H1 (cell line): ENCODE measurements around the gene ZNF362. TPM values are rescaled to one million over a fixed set of nuclear protein-coding genes. Genes with fewer than 3 reads are reported as not detected.

Experiments used
- CTCF ChIA-PET: fragments of 300-600 bp; sonication (Branson Sonifier 250); formaldehyde crosslinking; loops from one replicate; lab custom pipeline; 2021; ENCODE audit not compliant: partially characterized antibody; lab: Charles Lee
- POLR2A ChIA-PET: fragments of 300-600 bp; sonication (Branson Sonifier 250); formaldehyde crosslinking; loops from one replicate; lab custom pipeline; 2021; ENCODE audit warnings: inconsistent platforms; ENCODE audit not compliant: partially characterized antibody; lab: Charles Lee
- DNase-seq, 2 experiments: peaks; one replicate each; pipeline versions ENCODE4 v3.0.0 to v3.0.0-alpha.2; 2010 to 2022; ENCODE audit warnings: low spot score in 2 of 2, low read depth in 1 of 2, mixed read lengths in 1 of 2
- FAIRE-seq: peaks from 2 replicates; lab custom pipeline; 2011; peaks lifted over from hg19 to GRCh38; lab: Jason Lieb, UNC
- H2AFZ ChIP-seq: 2 replicates; pipeline ENCODE4 v1.8.1; 2012; ENCODE audit warnings: low read length, inconsistent platforms
- H2AK5ac ChIP-seq: 2 replicates; pipeline ENCODE4 v1.6.1; 2013; ENCODE audit warnings: low read depth, low read length
- H2BK120ac ChIP-seq: replicated peaks from 2 replicates; pipeline ENCODE3; 2013; ENCODE audit warnings: low read depth, low read length, inconsistent platforms
- H2BK12ac ChIP-seq: 2 replicates; pipeline ENCODE4 v1.6.1; 2013; ENCODE audit warnings: low read depth, low read length
- H2BK15ac ChIP-seq: 2 replicates; pipeline ENCODE4 v1.6.1; 2013; ENCODE audit warnings: low read length
- H2BK20ac ChIP-seq: 2 replicates; pipeline ENCODE4 v1.6.1; 2013; ENCODE audit warnings: low read length
- H2BK5ac ChIP-seq: 2 replicates; pipeline ENCODE4 v1.6.1; 2013; ENCODE audit warnings: low read depth, low read length
- H3K14ac ChIP-seq: 2 replicates; pipeline ENCODE4 v1.6.1; 2013; ENCODE audit warnings: inconsistent platforms; ENCODE audit not compliant: insufficient read length
- H3K18ac ChIP-seq: 2 replicates; pipeline ENCODE4 v1.6.1; 2013; ENCODE audit warnings: low read length; ENCODE audit errors: extremely low read depth
- H3K23ac ChIP-seq: 2 replicates; pipeline ENCODE4 v1.6.1; 2013; ENCODE audit warnings: inconsistent platforms; ENCODE audit not compliant: insufficient read length
- H3K23me2 ChIP-seq: 2 replicates; pipeline ENCODE4 v1.6.1; 2013; ENCODE audit warnings: low read depth, low read length
- H3K27ac ChIP-seq: 2 replicates; pipeline ENCODE4 v1.6.1; 2011; ENCODE audit warnings: low read depth, low read length, inconsistent platforms
- H3K27me3 ChIP-seq, 4 experiments: replicated peaks in 1 of 4; 1 replicate in 1 of 4; 2 replicates in 3 of 4; pipeline versions ENCODE4 v1.6.1 to v1.8.1; 2011 to 2013; ENCODE audit warnings: low read length in 3 of 4, mild to moderate bottlenecking in 3 of 4, inconsistent platforms in 2 of 4, mixed read lengths in 2 of 4, moderate library complexity in 1 of 4; ENCODE audit not compliant: control insufficient read depth in 3 of 4, insufficient read depth in 3 of 4; ENCODE audit errors: extremely low read depth in 1 of 4
- H3K36me3 ChIP-seq, 4 experiments: 2 replicates each; pipeline versions ENCODE4 v1.6.1 to v1.8.1; 2011 to 2013; ENCODE audit warnings: mild to moderate bottlenecking in 4 of 4, low read length in 3 of 4, moderate library complexity in 2 of 4, control low read depth in 1 of 4, inconsistent platforms in 1 of 4; ENCODE audit not compliant: insufficient read depth in 4 of 4, control insufficient read depth in 2 of 4
- H3K4ac ChIP-seq: replicated peaks from 2 replicates; pipeline ENCODE3; 2013; ENCODE audit warnings: low read length, low read depth, mixed read lengths, inconsistent platforms; ENCODE audit not compliant: insufficient read length
- H3K4me1 ChIP-seq, 4 experiments: replicated peaks in 1 of 4; 1 replicate in 1 of 4; 2 replicates in 3 of 4; pipeline versions ENCODE4 v1.6.1 to v1.8.1; 2011 to 2013; ENCODE audit warnings: low read length in 3 of 4, inconsistent platforms in 2 of 4, mixed read lengths in 1 of 4; ENCODE audit not compliant: insufficient read depth in 4 of 4, control insufficient read depth in 3 of 4
- H3K4me2 ChIP-seq, 2 experiments: 2 replicates each; pipeline versions ENCODE4 v1.6.1 to v1.8.1; 2011 to 2013; ENCODE audit warnings: low read depth in 2 of 2, low read length in 2 of 2, control low read depth in 1 of 2, inconsistent platforms in 1 of 2, mild to moderate bottlenecking in 1 of 2; ENCODE audit not compliant: insufficient read depth in 1 of 2
- H3K4me3 ChIP-seq, 4 experiments: fragments of 200-600, 300-600 bp in 1 of 4; sonication (generic), shearing (Covaris generic), sonication (Bioruptor Twin) in 1 of 4; 2 replicates each; pipeline versions ENCODE4 v1.5.1 to v1.8.1; 2011 to 2016; ENCODE audit warnings: low read length in 4 of 4, low read depth in 3 of 4, control low read depth in 2 of 4, inconsistent platforms in 2 of 4, mild to moderate bottlenecking in 2 of 4, mixed read lengths in 1 of 4, moderate library complexity in 1 of 4; ENCODE audit not compliant: insufficient read depth in 2 of 4; ENCODE audit errors: extremely low read depth in 1 of 4
- H3K56ac ChIP-seq: replicated peaks from 2 replicates; pipeline ENCODE3; 2013; ENCODE audit warnings: low read depth, mild to moderate bottlenecking, mixed read lengths, low read length, inconsistent platforms; ENCODE audit not compliant: insufficient read length
- H3K79me1 ChIP-seq: 2 replicates; pipeline ENCODE4 v1.6.1; 2013; ENCODE audit warnings: low read depth, low read length, control low read depth
- H3K79me2 ChIP-seq, 2 experiments: 2 replicates each; pipeline versions ENCODE4 v1.6.1 to v1.8.1; 2012 to 2013; ENCODE audit warnings: low read length in 2 of 2, mild to moderate bottlenecking in 2 of 2, inconsistent platforms in 1 of 2; ENCODE audit not compliant: insufficient read depth in 2 of 2, control insufficient read depth in 1 of 2
- H3K9ac ChIP-seq, 4 experiments: replicated peaks in 1 of 4; 1 replicate in 1 of 4; 2 replicates in 3 of 4; pipeline versions ENCODE4 v1.6.1 to v1.8.1; 2011 to 2013; ENCODE audit warnings: low read depth in 3 of 4, low read length in 3 of 4, control low read depth in 2 of 4, mild to moderate bottlenecking in 2 of 4, moderate library complexity in 2 of 4, inconsistent platforms in 1 of 4; ENCODE audit errors: extremely low read depth in 1 of 4
- H3K9me3 ChIP-seq, 2 experiments: 2 replicates each; pipeline versions ENCODE4 v1.6.1 to v1.8.1; 2012 to 2013; ENCODE audit warnings: mild to moderate bottlenecking in 2 of 2, moderate library complexity in 2 of 2, control low read depth in 1 of 2, inconsistent platforms in 1 of 2, low read depth in 1 of 2, low read length in 1 of 2, mixed read lengths in 1 of 2; ENCODE audit not compliant: insufficient read depth in 2 of 2
- H4K20me1 ChIP-seq, 2 experiments: replicated peaks in 1 of 2; 2 replicates each; pipeline versions ENCODE3 to v1.8.1; 2011 to 2013; ENCODE audit warnings: inconsistent platforms in 2 of 2, low read length in 2 of 2, mild to moderate bottlenecking in 1 of 2; ENCODE audit not compliant: insufficient read depth in 2 of 2, control insufficient read depth in 1 of 2
- H4K5ac ChIP-seq: 2 replicates; pipeline ENCODE4 v1.6.1; 2013; ENCODE audit warnings: low read length, low read depth, mixed read lengths, inconsistent platforms; ENCODE audit not compliant: insufficient read length
- H4K8ac ChIP-seq: 2 replicates; pipeline ENCODE4 v1.8.0; 2013; ENCODE audit warnings: mild to moderate bottlenecking, moderate library complexity, low read length, inconsistent platforms; ENCODE audit not compliant: insufficient read depth; ENCODE audit errors: extremely low read depth
- H4K91ac ChIP-seq: replicated peaks from 2 replicates; pipeline ENCODE3; 2013; ENCODE audit warnings: low read length, mixed read lengths, inconsistent platforms; ENCODE audit not compliant: insufficient read length
- WGBS, 2 experiments: shearing (Covaris generic) in 1 of 2; methylation state at CpG; one replicate each; pipeline versions ENCODE4 v1.1.6 to v1.1.7; 2013 to 2015; ENCODE audit warnings: low lambda C conversion rate in 2 of 2, mixed read lengths in 2 of 2, inconsistent platforms in 1 of 2, low coverage in 1 of 2, missing lambda C conversion rate in 1 of 2; ENCODE audit not compliant: insufficient replicate concordance in 2 of 2, insufficient coverage in 1 of 2, insufficient read length in 1 of 2; ENCODE audit errors: extremely low coverage in 1 of 2, missing lambda C conversion rate in 1 of 2; 5-methylcytosine and 5-hydroxymethylcytosine counted together
- polyA plus RNA-seq, 7 experiments: library from polyadenylated mRNA; depleted of rRNA in 3 of 7; stranded (reverse) in 5 of 7; unstranded in 2 of 7; fragments of >200 nt in 5 of 7; fragments of 200-250 nt in 2 of 7; gene quantifications; 1 replicate in 5 of 7; 2 replicates in 1 of 7; 4 replicates in 1 of 7; pipeline versions ENCODE4 v1.2.1 to v1.2.3, GENCODE V29; 2011 to 2013; ENCODE audit warnings: missing spikeins in 2 of 7, mixed read lengths in 2 of 7
- total RNA-seq: library from RNA; stranded (reverse); fragmentation: NEBNext Ultra II Directional; extraction: Animal tissue kit (Norgen Biotek cat#: 25700); gene quantifications from 2 replicates; pipeline ENCODE4 v1.2.1, GENCODE V29; 2021

Gene ZNF362
- total and polyA plus RNA-seq, 2 of the 8 experiments (the other 6 are each of a cell fraction or from before 2014, with no cell fraction given): 24.2 to 27.8 TPM

DNA sequence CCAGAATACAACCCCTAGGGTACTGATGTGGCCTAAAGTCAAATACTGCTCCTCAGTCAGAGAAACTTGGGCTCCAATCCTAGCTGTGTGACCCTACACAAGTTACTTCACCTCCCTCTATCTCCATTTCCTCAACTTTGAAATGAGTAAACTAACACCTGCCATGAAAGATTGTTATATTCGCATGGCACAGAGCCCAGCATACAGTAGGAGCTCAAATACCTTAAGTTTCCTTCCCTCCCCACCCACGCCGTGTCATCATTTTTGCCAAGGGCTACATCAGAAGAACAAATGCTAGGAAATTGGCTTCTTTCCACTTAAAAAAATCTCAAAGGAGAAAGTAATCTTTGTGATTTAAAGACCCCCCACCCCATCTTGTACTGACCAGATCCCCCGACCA lies 22.2 kb upstream of the ZNF362 start:
- Histone ChIP-seq H3K79me1 (no peaks in the 10 kb centered on the region; the same call in 1 of the 2 replicates), H4K5ac (no peak overlapping the region), H4K91ac (no peak overlapping the region), H3K4me2 (no peak overlapping the region), H3K36me3 (no peaks in the 10 kb centered on the region), H2AFZ (no peak overlapping the region), H3K56ac (no peak overlapping the region), H4K20me1 (no peaks in the 10 kb centered on the region), H3K9ac (no peak overlapping the region), H3K4me3 (no peak overlapping the region), H2BK20ac (no peak overlapping the region), H2BK5ac (no peak overlapping the region), H3K18ac (no peak overlapping the region), H3K4ac (no peak overlapping the region), H3K23ac (no peak overlapping the region), H3K79me2 (no peaks in the 10 kb centered on the region), H2AK5ac (no peak overlapping the region), H3K27ac (no peak overlapping the region), H3K14ac (no peak overlapping the region), H3K23me2 (no peaks in the 10 kb centered on the region), H3K4me1 (peaks cover 0 to 7% (median 5%) of the 10 kb centered on the region in 4 experiments; a peak in 5 of 7 replicates), H2BK15ac (no peak overlapping the region), H3K9me3 (no peaks in the 10 kb centered on the region), H4K8ac (no peak overlapping the region), H2BK12ac (no peak overlapping the region), H3K27me3 (no peaks in the 10 kb centered on the region), H2BK120ac (no peak overlapping the region)
- CTCF ChIA-PET: interaction anchor here (1.0 to 1.2 kb wide), 4 partner anchors 17 to 131 kb away, joined by 3 read pairs; no protein-coding TSS in a partner anchor
- 58% methylated on average over 3 of the region's 4 CpGs; no CpG with 5 or more reads in 1 of the 2 experiments for WGBS, 2 experiments
- FAIRE-seq (no peak), DNase-seq (no peak)
- POLR2A ChIA-PET: interaction anchor here (1.3 kb wide), 1 partner anchor 19 kb away, joined by 4 read pairs; no protein-coding TSS in a partner anchor
